GM19467 (cell line): ENCODE measurements around the gene KCNN4.

Experiments
- ATAC-seq: cut with Tn5 transposase; IDR thresholded peaks from one replicate; pipeline ENCODE4 v1.9.1; 2021; ENCODE audit warnings: mild to moderate bottlenecking, moderate library complexity; ENCODE audit not compliant: unreplicated experiment

Gene KCNN4

GRCh38 chr19:43751466-43752220 is 29.1 kb downstream of the KCNN4 start:
- no peak for ATAC-seq

GRCh38 chr19:43749898-43750297 is 30.9 kb downstream of the KCNN4 start:
- no peak for ATAC-seq

DNA sequence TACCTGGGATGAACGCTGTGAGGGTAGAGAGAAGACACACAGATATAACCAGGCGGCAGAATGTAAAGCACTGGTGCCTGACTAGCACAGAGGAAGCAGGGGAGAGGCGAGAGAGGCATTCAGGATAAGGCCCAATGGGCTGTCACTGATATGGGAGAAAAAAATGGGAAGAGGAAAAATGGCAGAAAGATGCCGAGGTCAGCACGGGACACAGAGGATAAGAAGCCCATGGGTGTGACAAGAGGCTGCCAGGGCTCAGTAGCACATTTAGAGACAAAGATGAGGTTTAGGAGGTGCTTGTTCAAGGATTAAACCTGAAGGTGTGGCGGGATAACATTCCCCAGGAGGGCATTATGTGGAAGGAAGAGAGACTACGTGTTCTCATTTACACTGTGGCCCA is 31.6 kb downstream of the KCNN4 start:
- ATAC-seq: no peak

- no peak for ATAC-seq
Measured at GRCh38 chr19:43748685-43749084, 32.1 kb downstream of the KCNN4 start.

DNA sequence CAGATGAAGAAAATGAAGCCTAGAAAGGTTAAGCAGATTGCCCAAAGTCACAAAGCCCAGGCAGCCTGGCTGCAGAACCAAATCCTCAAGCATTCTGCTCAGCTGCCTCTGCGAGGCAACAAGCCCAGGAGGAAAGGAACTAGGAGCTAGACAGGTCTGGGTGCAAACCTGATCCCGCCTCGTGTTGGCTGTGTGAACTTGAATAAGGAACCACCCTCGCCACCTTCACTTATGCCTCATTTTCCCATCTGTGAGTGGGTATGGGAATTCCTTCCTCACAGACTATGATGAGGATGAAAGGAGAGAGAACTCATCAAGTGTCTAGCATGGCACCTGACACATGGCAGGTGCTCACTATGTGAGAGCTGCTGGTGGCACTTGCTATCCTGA is 32.6 kb downstream of the KCNN4 start:
- no peak for ATAC-seq

- no peak for ATAC-seq
Measured at GRCh38 chr19:43747557-43748204, 33.1 kb downstream of the KCNN4 start.

DNA sequence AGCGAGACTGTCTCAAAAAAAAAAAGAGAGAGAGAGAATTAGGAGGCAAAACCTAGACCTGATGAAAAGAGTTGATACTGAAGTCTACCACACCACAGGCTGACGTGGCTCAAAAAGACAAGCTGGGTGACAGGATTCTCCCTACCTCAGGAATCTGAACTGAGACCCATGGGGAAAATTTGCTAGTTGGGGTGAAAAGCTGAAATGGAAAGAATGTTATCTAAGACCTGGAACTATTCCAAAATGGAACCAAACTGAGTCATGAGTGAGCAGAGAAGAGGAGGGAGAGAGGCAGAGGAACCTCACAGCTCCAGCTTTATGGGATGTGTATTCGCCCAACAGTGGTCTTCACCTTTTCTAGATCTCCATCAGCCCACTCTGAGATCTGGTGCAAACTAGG is 37.7 kb downstream of the KCNN4 start:
- ATAC-seq: no peak

GRCh38 chr19:43741075-43741825 is 39.5 kb downstream of the KCNN4 start:
- ATAC-seq: no peak

DNA sequence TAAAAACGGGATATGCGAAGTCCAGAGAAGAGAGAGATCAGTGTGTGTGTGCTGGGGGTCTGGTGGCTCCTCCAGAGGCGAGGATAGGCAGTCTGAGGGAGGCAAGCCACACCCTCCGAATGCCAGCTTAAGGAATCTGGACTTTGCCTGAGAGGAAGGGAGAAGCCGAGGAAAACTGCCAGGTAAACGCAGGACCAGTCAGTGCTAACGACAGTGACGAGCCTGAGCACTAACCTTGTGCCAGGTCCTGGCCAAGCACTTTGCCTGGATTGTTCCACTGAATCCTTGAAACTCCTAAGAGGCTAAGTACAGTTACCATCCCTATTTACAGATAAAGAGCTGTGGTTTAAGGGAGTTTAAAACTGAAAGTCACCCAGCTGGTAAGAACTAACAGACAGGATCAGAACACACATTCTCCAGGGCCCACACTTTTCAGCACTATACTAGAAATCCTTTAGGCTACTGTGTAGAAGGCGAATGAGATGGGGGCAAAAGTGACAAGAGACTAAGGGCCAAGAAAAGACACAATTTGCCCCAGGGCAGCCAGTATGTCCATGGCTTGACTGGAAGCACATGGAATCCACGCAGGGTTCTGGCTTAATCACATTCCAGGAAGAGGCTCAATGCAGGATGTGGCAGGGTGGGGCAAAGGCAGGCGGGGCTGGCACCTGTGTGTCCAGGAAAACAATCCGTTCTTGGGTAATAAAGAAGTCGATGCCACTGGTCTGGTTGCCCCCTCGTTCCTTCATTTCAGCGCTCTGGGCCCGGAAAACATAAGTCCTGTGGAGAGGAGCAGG is 41.1 kb downstream of the KCNN4 start:
- ATAC-seq: no peak

GRCh38 chr19:43738780-43739211 is 42.0 kb downstream of the KCNN4 start:
- no peak for ATAC-seq

DNA sequence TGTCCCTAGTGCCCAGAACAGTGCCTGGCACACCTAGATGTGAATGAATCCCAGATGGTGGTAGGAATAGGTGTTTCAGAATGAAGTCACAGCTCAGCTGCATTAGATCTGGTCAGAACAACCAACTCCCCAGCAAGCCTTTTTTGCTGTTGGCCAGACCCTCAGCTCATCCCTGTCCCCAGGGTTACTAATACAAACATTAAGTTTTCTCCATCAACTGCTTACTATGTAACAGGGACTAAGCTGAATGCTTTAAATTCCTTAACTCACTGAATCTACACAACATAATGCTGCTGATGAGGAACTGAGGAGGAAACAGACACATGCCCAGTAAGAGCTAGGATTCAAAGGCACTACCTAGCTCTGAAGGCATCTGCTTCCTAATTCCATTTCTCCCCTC is 44.8 kb downstream of the KCNN4 start:
- no peak for ATAC-seq

GRCh38 chr19:43735013-43735412 is 45.8 kb downstream of the KCNN4 start:
- no peak for ATAC-seq

DNA sequence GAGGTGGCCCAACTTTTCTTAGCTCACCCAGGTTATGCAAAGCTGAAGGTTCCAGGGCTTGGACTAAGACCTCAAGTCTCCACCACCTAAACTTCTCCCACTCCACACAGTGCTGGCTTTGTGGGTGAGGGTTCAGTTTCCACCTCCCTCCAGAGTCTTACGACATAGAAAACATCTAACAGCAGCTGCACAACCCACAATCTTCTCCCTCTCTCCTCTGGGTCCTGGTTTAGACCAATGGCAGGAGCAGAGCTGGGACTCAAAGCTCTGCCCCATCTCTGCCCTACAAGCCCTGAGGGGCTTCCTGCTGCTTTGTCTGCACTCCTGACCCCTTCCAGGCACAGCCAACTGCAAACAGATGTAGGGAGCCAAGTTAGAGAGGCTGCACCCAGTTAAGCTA is 48.9 kb downstream of the KCNN4 start:
- no peak for ATAC-seq

GRCh38 chr19:43731346-43731745 is 49.4 kb downstream of the KCNN4 start:
- no peak for ATAC-seq

- ATAC-seq: no peak
Measured at GRCh38 chr19:43729919-43730318, 50.9 kb downstream of the KCNN4 start.

GRCh38 chr19:43727593-43727853 is 53.2 kb downstream of the KCNN4 start:
- ATAC-seq: no peak

GRCh38 chr19:43726736-43727592 is 53.8 kb downstream of the KCNN4 start:
- ATAC-seq: no peak

GRCh38 chr19:43725468-43725867 is 55.3 kb downstream of the KCNN4 start:
- peak; percentile 50 for ATAC-seq

DNA sequence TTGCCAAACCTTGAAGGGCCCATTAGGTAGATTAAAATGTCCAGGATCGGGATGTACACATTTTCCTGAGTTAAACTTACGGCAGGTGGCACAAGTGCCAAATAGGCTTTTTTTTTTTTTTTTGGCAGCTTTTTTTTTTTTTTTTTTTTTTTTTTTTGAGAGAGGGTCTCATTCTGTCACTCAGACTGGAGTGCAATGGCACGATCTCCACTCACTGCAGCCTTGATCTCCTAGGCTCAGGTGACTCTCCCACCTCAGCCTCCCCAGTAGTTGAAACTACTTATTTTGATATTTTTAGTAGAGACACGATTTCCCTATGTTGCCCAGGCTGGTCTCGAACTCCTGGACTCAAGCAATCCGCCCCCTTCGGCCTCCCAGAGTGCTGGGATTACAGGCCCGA is 55.9 kb downstream of the KCNN4 start:
- no peak for ATAC-seq

- ATAC-seq: no peak
Measured at GRCh38 chr19:43723588-43723987, 57.2 kb downstream of the KCNN4 start.
